Measurements from ENCODE around the gene CENPX. TPM values are rescaled to one million over a fixed set of nuclear protein-coding genes. Genes with fewer than 3 reads are reported as not detected.

CENPX gene
- total and polyA plus RNA-seq, 2 of the 13 experiments (the other 11 are each of a cell fraction or from before 2014, with no cell fraction given), result 92.7 to 170 TPM

- TF ChIP-seq JARID2 (CRISPR knock-in tag; IDR thresholded peaks at IDR 0.05; ENCODE audit: insufficient replicate concordance) (no peak), ZNF180 (CRISPR knock-in tag; IDR thresholded peaks at IDR 0.05; ENCODE audit: borderline replicate concordance, low read depth) (0 out of 2 replicates have a peak, but pooled peaks have one; percentile 47), ZNF782 (CRISPR knock-in tag; IDR thresholded peaks at IDR 0.05; ENCODE audit: borderline replicate concordance) (peak; percentile 91), RFX3 (CRISPR knock-in tag; IDR thresholded peaks at IDR 0.05) (no peak), SYNCRIP (IDR thresholded peaks at IDR 0.05; ENCODE audit: insufficient read depth, low read depth, low read length) (no peak), MEIS1 (CRISPR knock-in tag; IDR thresholded peaks at IDR 0.05; ENCODE audit: borderline replicate concordance) (peak; percentile 83), UBTF (CRISPR knock-in tag; IDR thresholded peaks at IDR 0.05) (peak; percentile 89; the same call in 1 of the 2 replicates), EED (CRISPR knock-in tag; IDR thresholded peaks at IDR 0.05) (peak; percentile 88), ZNF263 (CRISPR knock-in tag; IDR thresholded peaks at IDR 0.05) (peak; percentile 70), ESRRA (CRISPR knock-in tag; IDR thresholded peaks at IDR 0.05; ENCODE audit: low read depth) (peak; percentile 95), CEBPB (IDR thresholded peaks at IDR 0.05; ENCODE audit: borderline replicate concordance, low read depth, low read length) (no peak), RFXAP (CRISPR knock-in tag; IDR thresholded peaks at IDR 0.05; ENCODE audit: borderline replicate concordance) (peak; percentile 87; the same call in 1 of the 2 replicates), ARNT (IDR thresholded peaks at IDR 0.05) (no peak), SCMH1 (CRISPR knock-in tag; IDR thresholded peaks at IDR 0.05; ENCODE audit: borderline replicate concordance) (no peak), SIN3A (IDR thresholded peaks at IDR 0.05; ENCODE audit: borderline replicate concordance, low read depth, low read length) (no peak; the same call in 1 of the 2 replicates), ZSCAN25 (CRISPR knock-in tag; IDR thresholded peaks at IDR 0.05) (peak; percentile 94), KMT2B (CRISPR knock-in tag; IDR thresholded peaks at IDR 0.05) (no peak), ZNF350 (CRISPR knock-in tag; IDR thresholded peaks at IDR 0.05; ENCODE audit: borderline replicate concordance, low read depth) (peak; percentile 79), TOPORS (CRISPR knock-in tag; IDR thresholded peaks at IDR 0.05) (peak; percentile 91), TBX3 (IDR thresholded peaks at IDR 0.05; ENCODE audit: borderline replicate concordance) (no peak; the same call in 1 of the 2 replicates), FOXP1 (IDR thresholded peaks at IDR 0.05) (no peak), FOXP1 (CRISPR knock-in tag; IDR thresholded peaks at IDR 0.05) (peak; percentile 69)
- TF ChIP-seq, protein P1, sequence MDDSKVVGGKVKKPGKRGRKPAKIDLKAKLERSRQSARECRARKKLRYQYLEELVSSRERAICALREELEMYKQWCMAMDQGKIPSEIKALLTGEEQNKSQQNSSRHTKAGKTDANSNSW (CRISPR knock-in tag; IDR thresholded peaks at IDR 0.05; ENCODE audit: borderline replicate concordance), result peak; percentile 98
- TF ChIP-seq, protein P2, sequence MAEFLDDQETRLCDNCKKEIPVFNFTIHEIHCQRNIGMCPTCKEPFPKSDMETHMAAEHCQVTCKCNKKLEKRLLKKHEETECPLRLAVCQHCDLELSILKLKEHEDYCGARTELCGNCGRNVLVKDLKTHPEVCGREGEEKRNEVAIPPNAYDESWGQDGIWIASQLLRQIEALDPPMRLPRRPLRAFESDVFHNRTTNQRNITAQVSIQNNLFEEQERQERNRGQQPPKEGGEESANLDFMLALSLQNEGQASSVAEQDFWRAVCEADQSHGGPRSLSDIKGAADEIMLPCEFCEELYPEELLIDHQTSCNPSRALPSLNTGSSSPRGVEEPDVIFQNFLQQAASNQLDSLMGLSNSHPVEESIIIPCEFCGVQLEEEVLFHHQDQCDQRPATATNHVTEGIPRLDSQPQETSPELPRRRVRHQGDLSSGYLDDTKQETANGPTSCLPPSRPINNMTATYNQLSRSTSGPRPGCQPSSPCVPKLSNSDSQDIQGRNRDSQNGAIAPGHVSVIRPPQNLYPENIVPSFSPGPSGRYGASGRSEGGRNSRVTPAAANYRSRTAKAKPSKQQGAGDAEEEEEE (CRISPR knock-in tag; IDR thresholded peaks at IDR 0.05; ENCODE audit: borderline replicate concordance), result peak; percentile 99; the same call in 1 of the 2 replicates
- TF ChIP-seq, protein P3, sequence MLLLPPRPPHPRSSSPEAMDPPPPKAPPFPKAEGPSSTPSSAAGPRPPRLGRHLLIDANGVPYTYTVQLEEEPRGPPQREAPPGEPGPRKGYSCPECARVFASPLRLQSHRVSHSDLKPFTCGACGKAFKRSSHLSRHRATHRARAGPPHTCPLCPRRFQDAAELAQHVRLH (CRISPR knock-in tag; IDR thresholded peaks at IDR 0.05; ENCODE audit: borderline replicate concordance, low read depth), result peak; percentile 93
These were observed 30.2 kb downstream of the CENPX start (continued) for GRCh38 chr17:81992306-81993102.

Measured in HepG2 (cell line).